Measurements from ENCODE around the gene PNLIPRP3.

The PNLIPRP3 gene

GRCh38 chr10:116510565-116510964 is 82.9 kb downstream of the PNLIPRP3 start:
- no peak for DNase-seq (ENCODE audit: low spot score)

- DNase-seq (ENCODE audit: low spot score): no peak
Measured at GRCh38 chr10:116511365-116511764, 83.7 kb downstream of the PNLIPRP3 start.

DNA sequence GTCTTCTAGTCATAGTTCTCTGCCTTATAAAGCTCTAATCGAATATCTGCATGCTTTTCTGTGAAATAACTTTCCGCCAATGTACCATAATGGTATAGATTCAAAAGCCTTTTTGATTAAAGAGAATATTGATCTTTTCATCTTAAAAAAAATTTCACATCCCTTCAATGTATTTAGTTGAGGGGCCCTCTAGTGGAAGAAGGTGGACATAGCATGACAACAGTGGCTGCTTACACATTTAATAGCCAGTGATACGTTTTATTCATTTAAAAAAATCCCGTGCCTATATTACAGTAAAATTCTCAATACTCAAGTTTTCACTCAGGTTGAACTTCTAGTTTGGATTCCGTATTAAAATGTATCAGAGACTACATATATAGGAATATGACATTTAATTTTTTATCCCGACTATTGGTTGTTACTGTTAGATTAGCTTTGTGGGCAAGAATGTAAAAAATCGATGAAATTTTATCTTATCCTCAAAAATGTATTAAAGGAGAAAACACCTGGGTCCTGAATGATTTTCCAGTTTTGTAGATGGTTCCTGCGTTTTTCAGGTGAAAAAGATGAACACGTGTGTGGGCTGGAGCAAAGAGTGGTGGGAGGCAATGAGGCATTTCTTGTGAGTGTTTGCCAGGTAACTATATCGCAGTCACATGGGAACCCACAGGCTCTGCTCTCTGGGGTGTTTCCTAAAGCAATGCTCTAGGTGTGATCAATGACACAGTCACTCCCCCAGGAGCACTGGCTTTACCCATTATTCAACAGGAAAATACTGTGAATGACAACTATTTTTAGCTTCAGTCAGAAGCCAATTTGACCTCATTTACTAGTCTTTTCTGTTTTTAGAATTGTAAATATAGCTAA is 94.0 kb downstream of the PNLIPRP3 start:
- DNase-seq (ENCODE audit: low spot score): peak; percentile 14

DNA sequence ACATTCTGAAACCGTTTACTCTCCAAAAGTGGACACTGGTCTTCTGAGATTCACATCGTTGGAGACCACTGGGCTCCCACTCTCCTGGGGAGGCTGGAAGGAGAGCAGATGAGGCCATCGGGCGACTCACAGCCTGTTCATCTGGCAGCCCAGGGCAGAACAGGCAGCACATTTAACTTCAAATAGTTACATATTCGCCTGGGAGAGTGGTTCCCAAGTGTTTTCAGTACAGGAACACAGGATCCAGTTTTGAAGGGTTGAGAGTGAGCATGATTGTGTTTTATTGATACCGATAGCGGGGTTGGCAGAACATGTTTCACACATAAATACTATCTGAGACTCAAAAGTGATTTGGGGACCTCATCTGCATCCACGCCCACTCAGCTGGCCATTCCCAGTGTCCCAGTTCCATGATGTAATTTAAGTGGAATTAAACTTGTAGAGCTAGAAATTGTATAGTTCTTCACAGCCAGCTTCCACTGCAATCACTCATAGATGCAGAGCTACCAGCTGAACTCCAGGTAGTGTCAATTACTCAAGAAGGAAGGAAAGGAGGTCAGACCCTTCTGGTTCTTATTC is 95.2 kb downstream of the PNLIPRP3 start:
- no peak for DNase-seq (ENCODE audit: low spot score)

- DNase-seq (ENCODE audit: low spot score): no peak
Measured at GRCh38 chr10:116524736-116525135, 97.1 kb downstream of the PNLIPRP3 start.

DNA sequence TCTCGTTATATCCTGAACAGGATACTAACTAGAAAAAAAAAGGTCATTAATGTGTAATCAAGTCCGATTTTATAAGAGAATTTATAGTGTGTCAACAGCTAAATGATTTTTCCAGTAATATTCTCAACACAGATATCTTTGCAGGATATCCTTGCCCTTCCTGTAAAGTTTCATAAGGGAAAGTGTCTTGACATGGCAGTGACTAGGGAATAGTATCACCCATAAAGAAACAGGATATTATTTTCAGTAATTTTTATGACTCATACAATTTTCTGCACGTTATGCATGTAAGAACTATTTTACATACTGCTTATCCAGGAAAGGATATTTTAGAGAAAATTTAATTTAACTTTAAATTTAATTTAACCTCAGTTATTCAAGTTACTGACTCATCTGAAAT is 98.6 kb downstream of the PNLIPRP3 start:
- DNase-seq (ENCODE audit: low spot score): no peak

All from HuH-7.5 (cell line).